ENCODE results near the gene HLF. TPM values are rescaled to one million over a fixed set of nuclear protein-coding genes. Genes with fewer than 3 reads are reported as not detected.

Gene HLF
- total and polyA plus RNA-seq, 2 of the 4 experiments (the other 2 are of a cell fraction), result 0.18 TPM; not detected in 1

DNA sequence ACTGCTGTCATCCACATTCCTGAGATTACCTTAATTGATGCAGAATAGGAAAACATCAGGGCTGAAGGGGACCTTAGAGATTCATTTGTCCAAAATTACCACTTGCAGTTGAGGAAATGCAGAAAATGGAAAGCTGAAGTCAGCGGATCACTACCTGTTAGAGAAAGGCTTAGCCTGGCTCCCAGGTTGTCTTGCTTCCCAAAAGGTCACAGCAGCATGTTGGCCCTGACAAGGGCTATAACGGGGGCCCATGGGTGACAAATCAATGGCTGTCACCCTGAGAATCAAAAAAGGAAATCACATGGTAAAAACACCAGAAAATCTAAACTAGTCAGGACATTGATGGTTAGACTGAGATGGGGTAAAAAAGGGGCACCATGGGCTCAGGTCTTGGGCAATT, 51.7 kb downstream of the HLF start:
- H3K27ac ChIP-seq (ENCODE audit: insufficient read depth, low read length), result no peak overlapping the region
- H3K4me3 ChIP-seq (ENCODE audit: insufficient read depth, low read depth, low read length), result no peak overlapping the region
- no peak overlapping the region for H2BK5ac ChIP-seq (ENCODE audit: low read depth, low read length, poor library complexity, severe bottlenecking)
- H4K8ac ChIP-seq (ENCODE audit: low read depth in 2 of 2, low read length in 2 of 2), result no peak overlapping the region
- H3K18ac ChIP-seq (ENCODE audit: low read depth, low read length), result no peak overlapping the region
- H3K56ac ChIP-seq (ENCODE audit: extremely low read depth, insufficient read depth, low read length), result no peak overlapping the region
- no peaks in the 10 kb centered on the region for H4K20me1 ChIP-seq (ENCODE audit: insufficient read depth, low read length)
- H3K79me1 ChIP-seq (ENCODE audit: low read depth in 1 of 2, low read length in 2 of 2), result no peaks in the 10 kb centered on the region
- H2AK9ac ChIP-seq (replicated peaks; ENCODE audit: low read depth, low read length, poor library complexity), result no peak overlapping the region
- no peaks in the 10 kb centered on the region for H3K9me3 ChIP-seq (ENCODE audit: control insufficient read depth, insufficient read depth, low read length)
- no peak overlapping the region for H2AFZ ChIP-seq (replicated peaks; ENCODE audit: low read length, poor library complexity)
- H3K23ac ChIP-seq (ENCODE audit: low read depth, low read length), result no peak overlapping the region
- peaks cover 3% of the 10 kb centered on the region; the same call in 1 of the 2 replicates for H3K27me3 ChIP-seq (ENCODE audit: control insufficient read depth, insufficient read depth, low read length)
- H3K4me1 ChIP-seq (ENCODE audit: control insufficient read depth, insufficient read depth, low read length), result no peaks in the 10 kb centered on the region
- TF ChIP-seq, protein P1, sequence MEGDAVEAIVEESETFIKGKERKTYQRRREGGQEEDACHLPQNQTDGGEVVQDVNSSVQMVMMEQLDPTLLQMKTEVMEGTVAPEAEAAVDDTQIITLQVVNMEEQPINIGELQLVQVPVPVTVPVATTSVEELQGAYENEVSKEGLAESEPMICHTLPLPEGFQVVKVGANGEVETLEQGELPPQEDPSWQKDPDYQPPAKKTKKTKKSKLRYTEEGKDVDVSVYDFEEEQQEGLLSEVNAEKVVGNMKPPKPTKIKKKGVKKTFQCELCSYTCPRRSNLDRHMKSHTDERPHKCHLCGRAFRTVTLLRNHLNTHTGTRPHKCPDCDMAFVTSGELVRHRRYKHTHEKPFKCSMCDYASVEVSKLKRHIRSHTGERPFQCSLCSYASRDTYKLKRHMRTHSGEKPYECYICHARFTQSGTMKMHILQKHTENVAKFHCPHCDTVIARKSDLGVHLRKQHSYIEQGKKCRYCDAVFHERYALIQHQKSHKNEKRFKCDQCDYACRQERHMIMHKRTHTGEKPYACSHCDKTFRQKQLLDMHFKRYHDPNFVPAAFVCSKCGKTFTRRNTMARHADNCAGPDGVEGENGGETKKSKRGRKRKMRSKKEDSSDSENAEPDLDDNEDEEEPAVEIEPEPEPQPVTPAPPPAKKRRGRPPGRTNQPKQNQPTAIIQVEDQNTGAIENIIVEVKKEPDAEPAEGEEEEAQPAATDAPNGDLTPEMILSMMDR (conservative IDR thresholded peaks at IDR 0.05; ENCODE audit: low read depth, low read length), result no peak
- TF ChIP-seq CHD1 (IDR thresholded peaks at IDR 0.05; ENCODE audit: low read depth, low read length) (no peak), NFE2L2 (IDR thresholded peaks at IDR 0.05; ENCODE audit: low read depth, low read length) (no peak), POLR2A (IDR thresholded peaks at IDR 0.05; ENCODE audit: low read depth, low read length) (no peak), BHLHE40 (IDR thresholded peaks at IDR 0.05; ENCODE audit: low read depth, low read length) (no peak)
- TF ChIP-seq, protein P2, sequence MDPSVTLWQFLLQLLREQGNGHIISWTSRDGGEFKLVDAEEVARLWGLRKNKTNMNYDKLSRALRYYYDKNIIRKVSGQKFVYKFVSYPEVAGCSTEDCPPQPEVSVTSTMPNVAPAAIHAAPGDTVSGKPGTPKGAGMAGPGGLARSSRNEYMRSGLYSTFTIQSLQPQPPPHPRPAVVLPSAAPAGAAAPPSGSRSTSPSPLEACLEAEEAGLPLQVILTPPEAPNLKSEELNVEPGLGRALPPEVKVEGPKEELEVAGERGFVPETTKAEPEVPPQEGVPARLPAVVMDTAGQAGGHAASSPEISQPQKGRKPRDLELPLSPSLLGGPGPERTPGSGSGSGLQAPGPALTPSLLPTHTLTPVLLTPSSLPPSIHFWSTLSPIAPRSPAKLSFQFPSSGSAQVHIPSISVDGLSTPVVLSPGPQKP (IDR thresholded peaks at IDR 0.05; ENCODE audit: borderline replicate concordance, low read depth, low read length), result no peak
- H2BK20ac ChIP-seq (ENCODE audit: low read depth, low read length), result no peak overlapping the region
- intact Hi-C loops (cut with micrococcal nuclease), result no loop called here
- H4K5ac ChIP-seq (ENCODE audit: low read depth, low read length), result no peak overlapping the region
- CTCF ChIA-PET, result no interaction called here
- H3K4ac ChIP-seq (ENCODE audit: low read depth, low read length), result no peak overlapping the region
- no peak overlapping the region for H3K14ac ChIP-seq (replicated peaks; ENCODE audit: low read depth, low read length)
- dilution Hi-C loops (cut with HindIII; ENCODE audit: low sequenced_read_pairs, unreplicated experiment), result no loop called here
- H3K9ac ChIP-seq (ENCODE audit: low read depth, low read length), result no peak overlapping the region
- H4K91ac ChIP-seq (ENCODE audit: insufficient read depth, low read depth, low read length), result no peak overlapping the region
- in situ Hi-C loops (cut with MboI; ENCODE audit: low sequenced_read_pairs), result no loop called here
- DNase-seq, result no peak
- POLR2A ChIA-PET (ENCODE audit: unreplicated experiment), result no interaction called here
- H3K9me1 ChIP-seq (ENCODE audit: insufficient read depth, low read length), result no peaks in the 10 kb centered on the region
- H2BK15ac ChIP-seq (ENCODE audit: low read depth, low read length), result no peak overlapping the region
- H3K4me2 ChIP-seq (ENCODE audit: low read depth, low read length), result no peak overlapping the region
- H2BK120ac ChIP-seq (ENCODE audit: low read depth, low read length), result no peak overlapping the region
- no peaks in the 10 kb centered on the region for H3K36me3 ChIP-seq (ENCODE audit: control insufficient read depth, insufficient read depth, low read length)
- WGBS, 2 experiments (ENCODE audit: extremely low coverage in 2 of 2, insufficient read length in 1 of 2), result no CpG with 5 or more reads among the region's 2 CpGs
- no TSS peak for BruUV-seq (replicated peaks)
- no peak for ATAC-seq (ENCODE audit: low read depth)
- no peak overlapping the region for H2AK5ac ChIP-seq (ENCODE audit: low read depth, low read length)

Measured in IMR-90 (cell line).